Heart left ventricle (tissue), 16 donors: Measurements from ENCODE around the gene PNMT. TPM values are rescaled to one million over a fixed set of nuclear protein-coding genes. Genes with fewer than 3 reads are reported as not detected.

ENCODE experiments used
- ATAC-seq, 4 donors: fragments of 200-7000 bp; cut with Tn5 transposase; one replicate each; pipeline ENCODE4 v1.9.1; 2020 to 2022; ENCODE audit warnings: moderate library complexity in 4 of 4, mild to moderate bottlenecking in 3 of 4, moderate number of reproducible peaks in 1 of 4
- DNase-seq, 5 donors: peaks; one replicate each; pipeline ENCODE4 v3.0.0-alpha.2; 2020
- H3K27ac ChIP-seq, 12 donors: fragments of 200-600 bp; sonication (generic) in 4 of 12; one replicate each; pipeline versions ENCODE4 v1.5.0 to v1.8.0; 2016 to 2022; ENCODE audit warnings: mild to moderate bottlenecking in 2 of 12
- H3K27me3 ChIP-seq, 9 donors: fragments of 200-600 bp; sonication (generic) in 2 of 9; one replicate each; pipeline versions ENCODE4 v1.5.1 to v1.8.0; 2016 to 2022; ENCODE audit warnings: mild to moderate bottlenecking in 3 of 9
- H3K36me3 ChIP-seq, 9 donors: fragments of 200-600 bp; sonication (generic) in 2 of 9; one replicate each; pipeline versions ENCODE4 v1.5.0 to v1.8.0; 2018 to 2022; ENCODE audit warnings: mild to moderate bottlenecking in 2 of 9
- H3K4me1 ChIP-seq, 12 donors: fragments of 200-600 bp; sonication (generic) in 4 of 12; one replicate each; pipeline versions ENCODE4 v1.5.0 to v1.8.0; 2016 to 2022; ENCODE audit warnings: mild to moderate bottlenecking in 3 of 12
- H3K4me3 ChIP-seq, 12 donors: fragments of 200-600 bp; sonication (generic) in 4 of 12; one replicate each; pipeline versions ENCODE4 v1.5.0 to v1.8.0; 2017 to 2022; ENCODE audit warnings: mild to moderate bottlenecking in 9 of 12, moderate library complexity in 4 of 12
- H3K9me3 ChIP-seq, 12 donors: fragments of 200-600 bp; sonication (generic) in 4 of 12; one replicate each; pipeline versions ENCODE4 v1.5.0 to v1.8.0; 2016 to 2022; ENCODE audit warnings: mild to moderate bottlenecking in 1 of 12
- POLR2A ChIP-seq, 2 donors: fragments of 450-650 bp; IDR thresholded peaks; one replicate each; pipeline ENCODE4 v1.6.1; 2017; ENCODE audit warnings: antibody characterized with exemption in 2 of 2, mild to moderate bottlenecking in 2 of 2, moderate library complexity in 2 of 2
- WGBS, 4 donors: extraction: QIAGEN DNeasy Blood & Tissue Kit in 2 of 4; methylation state at CpG; one replicate each; pipeline versions ENCODE4 v1.1.5 to v1.1.7; 2013 to 2018; 5-methylcytosine and 5-hydroxymethylcytosine counted together
- intact Hi-C, 10 donors: fragments of 100-400 bp; cut with DNase I; formaldehyde crosslinking; loops; one replicate each; pipeline versions ENCODE4 v1.11.1 to v1.14.2; 2022
- polyA plus RNA-seq, 2 donors: library from polyadenylated mRNA; stranded (reverse); fragments of 200-250 nt; gene quantifications; one replicate each; pipeline ENCODE4 v1.2.3, GENCODE V29; 2013
- total RNA-seq, 9 donors: library from RNA; depleted of rRNA in 2 of 9; stranded (reverse); fragments of >200 nt in 2 of 9; fragmentation: NEBNext Ultra II Directional in 3 of 9; extraction: Animal tissue kit (Norgen Biotek cat#: 25700) in 3 of 9; gene quantifications; one replicate each; pipeline versions ENCODE4 v1.1.0 to v1.2.4, GENCODE V29; 2016 to 2023
- TF ChIP-seq, protein P1 (sequence below), 12 donors: fragments of 200-600 bp; sonication (generic) in 4 of 12; IDR thresholded peaks; one replicate each; pipeline versions ENCODE4 v1.5.0 to v1.8.0; 2018 to 2022; ENCODE audit warnings: antibody characterized with exemption in 12 of 12, mild to moderate bottlenecking in 5 of 12
- donor health status: ischemic (EF 13 %, LVEDD 7.1; RV severe dilation, severe dysfunction).
- donor health status: healthy with polysubstance abuse.
- donor health status: DM: no; HTN: yes; CAD: no.
- donor health status: DM: no; HTN: no; CAD: no.
- donor health status: ischemic (EF 25% LVEDD 6.9; RV normal size, moderate dysfunction).
- donor health status: ischemic (EF 25% LVEDD 5.7; RV mildly dilated, moderate dysfunction).
- donor health status: healthy.
- donor health status: DM: yes; HTN: yes; CAD: no.
- donor health status: ischemic (EF 35%, LVEDD 5.7; RV mildly dilated, moderate dysfunction).
- donor health status: nonischemic (EF 11% LVEDD 7.7; RV severe dilation, severe dysfunction).
- donor health status: DM: yes; HTN: yes; CAD: no.
- donor health status: PGD.
- donor health status: ischemic (EF 29% LVEDD 5.4; RV normal size, mild dysfunction).
- donor health status: nonischemic (EF 23%, LVEDD 6.1; RV moderate dilation, normal function).

The PNMT gene
- total and polyA plus RNA-seq, 11 donors, result 2.4 to 15.6 (median 6.1) TPM

DNA sequence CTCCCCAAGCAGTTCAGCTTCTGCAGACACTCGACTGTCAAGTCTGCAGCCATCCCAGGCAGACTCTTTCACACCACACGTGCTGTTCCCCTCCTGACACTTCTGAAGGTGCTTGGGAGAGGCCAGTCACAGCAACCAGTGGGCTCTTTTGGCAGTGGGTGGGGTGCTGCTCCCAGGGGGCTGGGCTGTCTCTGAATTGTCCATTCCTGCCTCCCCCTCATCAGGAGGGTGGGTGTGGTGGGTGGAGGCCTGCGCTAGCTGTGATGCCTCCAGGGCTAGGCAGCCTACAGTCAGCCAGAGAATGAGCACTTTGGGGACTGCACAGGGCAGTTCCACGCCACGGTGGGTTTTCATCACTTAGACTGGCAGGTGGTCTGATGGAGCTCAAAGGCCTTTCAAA lies 21.0 kb upstream of the PNMT start:
- DNase-seq (no peak), ATAC-seq (peak in 2 of 4 donors; percentile 10 to 38)
- Histone ChIP-seq H3K36me3 (peaks cover 0 to 12% (median 0%) of the 10 kb centered on the region in 9 donors), H3K27ac (no peak overlapping the region), H3K9me3 (no peaks in the 10 kb centered on the region), H3K4me3 (no peak overlapping the region), H3K4me1 (peaks cover 0 to 34% (median 11%) of the 10 kb centered on the region in 12 donors), H3K27me3 (no peaks in the 10 kb centered on the region)
- WGBS, 4 donors, result 42 to 69% (median 66%) methylated on average over 3 to 5 of the region's 5 CpGs
- intact Hi-C loops, result no loop called here
- TF ChIP-seq, protein P1, sequence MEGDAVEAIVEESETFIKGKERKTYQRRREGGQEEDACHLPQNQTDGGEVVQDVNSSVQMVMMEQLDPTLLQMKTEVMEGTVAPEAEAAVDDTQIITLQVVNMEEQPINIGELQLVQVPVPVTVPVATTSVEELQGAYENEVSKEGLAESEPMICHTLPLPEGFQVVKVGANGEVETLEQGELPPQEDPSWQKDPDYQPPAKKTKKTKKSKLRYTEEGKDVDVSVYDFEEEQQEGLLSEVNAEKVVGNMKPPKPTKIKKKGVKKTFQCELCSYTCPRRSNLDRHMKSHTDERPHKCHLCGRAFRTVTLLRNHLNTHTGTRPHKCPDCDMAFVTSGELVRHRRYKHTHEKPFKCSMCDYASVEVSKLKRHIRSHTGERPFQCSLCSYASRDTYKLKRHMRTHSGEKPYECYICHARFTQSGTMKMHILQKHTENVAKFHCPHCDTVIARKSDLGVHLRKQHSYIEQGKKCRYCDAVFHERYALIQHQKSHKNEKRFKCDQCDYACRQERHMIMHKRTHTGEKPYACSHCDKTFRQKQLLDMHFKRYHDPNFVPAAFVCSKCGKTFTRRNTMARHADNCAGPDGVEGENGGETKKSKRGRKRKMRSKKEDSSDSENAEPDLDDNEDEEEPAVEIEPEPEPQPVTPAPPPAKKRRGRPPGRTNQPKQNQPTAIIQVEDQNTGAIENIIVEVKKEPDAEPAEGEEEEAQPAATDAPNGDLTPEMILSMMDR (IDR thresholded peaks at IDR 0.05), result no peak
- TF ChIP-seq POLR2A (IDR thresholded peaks at IDR 0.05), result no peak

- Histone ChIP-seq H3K27ac (no peak overlapping the region), H3K4me3 (no peak overlapping the region), H3K9me3 (no peaks in the 10 kb centered on the region), H3K36me3 (peaks cover 0 to 12% (median 0%) of the 10 kb centered on the region in 9 donors), H3K4me1 (peaks cover 0 to 34% (median 11%) of the 10 kb centered on the region in 12 donors), H3K27me3 (no peaks in the 10 kb centered on the region)
- 91 to 92% (median 91%) methylated on average over 15 of the region's 15 CpGs for WGBS, 4 donors
- TF ChIP-seq POLR2A (IDR thresholded peaks at IDR 0.05), result no peak
- TF ChIP-seq, protein P1 (IDR thresholded peaks at IDR 0.05), result no peak
- DNase-seq (no peak), ATAC-seq (no peak)
- intact Hi-C loops, result no loop called here
Observed at GRCh38 chr17:39648616-39649366, 19.5 kb upstream of the PNMT start.

DNA sequence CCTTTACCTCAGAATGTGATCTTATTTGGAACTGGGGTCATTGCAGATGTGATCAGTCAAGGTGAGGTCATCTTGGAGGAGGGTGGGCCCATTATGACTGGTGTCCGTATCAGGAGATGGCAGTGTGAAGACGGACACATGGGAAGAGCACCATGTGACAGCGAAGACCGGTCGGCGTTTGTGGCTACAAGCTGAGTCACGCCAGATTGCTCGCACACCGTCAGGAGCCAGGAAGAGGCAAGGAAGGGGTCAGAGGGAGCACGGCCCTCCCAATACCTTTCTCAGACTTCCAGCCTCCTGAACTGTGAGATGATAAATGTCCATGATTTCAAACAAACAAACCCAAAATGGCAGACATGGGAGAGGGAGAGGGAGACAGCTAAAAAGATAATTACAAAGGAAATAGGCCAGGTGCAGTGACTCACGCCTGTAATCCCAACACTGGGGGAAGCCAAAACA lies 18.1 kb upstream of the PNMT start:
- no peak overlapping the region for H3K4me3 ChIP-seq
- ATAC-seq (no peak), DNase-seq (no peak)
- 90 to 94% (median 91%) methylated on average over 11 of the region's 11 CpGs for WGBS, 4 donors
- peaks cover 0 to 41% (median 12%) of the 10 kb centered on the region in 12 donors for H3K4me1 ChIP-seq
- TF ChIP-seq, protein P1 (IDR thresholded peaks at IDR 0.05), result no peak
- no peak for TF ChIP-seq POLR2A (IDR thresholded peaks at IDR 0.05)
- no peaks in the 10 kb centered on the region for H3K9me3 ChIP-seq
- no peak overlapping the region for H3K27ac ChIP-seq
- no peaks in the 10 kb centered on the region for H3K27me3 ChIP-seq
- peaks cover 0 to 17% (median 5%) of the 10 kb centered on the region in 9 donors for H3K36me3 ChIP-seq
- intact Hi-C loops, result no loop called here

GRCh38 chr17:39651923-39652586 lies 16.2 kb upstream of the PNMT start:
- H3K27ac ChIP-seq, result peak overlapping the region in 2 of 12 donors; percentile 19 to 30

More at GRCh38 chr17:39651923-39652586, 16.2 kb upstream of the PNMT start:
- WGBS, 4 donors, result 62 to 76% (median 71%) methylated on average over 8 of the region's 8 CpGs
- ATAC-seq (no peak), DNase-seq (no peak)
- H3K4me3 ChIP-seq, result no peak overlapping the region
- no peaks in the 10 kb centered on the region for H3K27me3 ChIP-seq
- TF ChIP-seq POLR2A (IDR thresholded peaks at IDR 0.05), result no peak
- TF ChIP-seq, protein P1 (IDR thresholded peaks at IDR 0.05), result no peak
- H3K4me1 ChIP-seq, result peaks cover 0 to 39% (median 8%) of the 10 kb centered on the region in 12 donors
- intact Hi-C loops, result no loop called here
- H3K9me3 ChIP-seq, result no peaks in the 10 kb centered on the region
- peaks cover 0 to 23% (median 5%) of the 10 kb centered on the region in 9 donors for H3K36me3 ChIP-seq
